IMR-90 (cell line): ENCODE data around the gene LYZ. TPM values are rescaled to one million over a fixed set of nuclear protein-coding genes. Genes with fewer than 3 reads are reported as not detected.

ENCODE experiments used
- ATAC-seq: fragments of 200-7000 bp; cut with Tn5 transposase; 2 replicates; pipeline ENCODE4 v1.9.1; 2020; ENCODE audit warnings: low read depth, mild to moderate bottlenecking, moderate library complexity
- BruUV-seq: library from RNA; stranded (reverse); fragments of 400-500 nt; replicated peaks from 2 replicates; lab custom pipeline; 2021; lab: Mats Ljungman, UMichigan
- CTCF ChIA-PET: fragments of 300-600 bp; formaldehyde crosslinking; extraction: SDS; loops from one replicate; lab custom pipeline; 2021; ENCODE audit warnings: antibody characterized with exemption; lab: Yijun Ruan, JAX
- POLR2A ChIA-PET: fragments of 300-600 bp; sonication (Branson Sonifier 250); formaldehyde crosslinking; loops from one replicate; lab custom pipeline; 2022; ENCODE audit warnings: antibody characterized with exemption; ENCODE audit not compliant: unreplicated experiment; lab: Charles Lee
- DNase-seq: peaks from one replicate; pipeline ENCODE4 v3.0.0; 2013
- H2AFZ ChIP-seq: replicated peaks from 2 replicates; pipeline ENCODE3; 2013; ENCODE audit warnings: low read length, mild to moderate bottlenecking; ENCODE audit not compliant: poor library complexity
- H2AK5ac ChIP-seq: 2 replicates; pipeline ENCODE4 v1.6.1; 2013; ENCODE audit warnings: low read depth, low read length, inconsistent platforms
- H2AK9ac ChIP-seq: replicated peaks from 2 replicates; pipeline ENCODE3; 2013; ENCODE audit warnings: mild to moderate bottlenecking, low read depth, low read length, moderate library complexity; ENCODE audit not compliant: poor library complexity
- H2BK120ac ChIP-seq: 2 replicates; pipeline ENCODE4 v1.6.1; 2013; ENCODE audit warnings: low read depth, low read length, inconsistent platforms
- H2BK15ac ChIP-seq: 3 replicates; pipeline ENCODE4 v1.6.1; 2013; ENCODE audit warnings: low read depth, low read length, inconsistent platforms
- H2BK20ac ChIP-seq: 2 replicates; pipeline ENCODE4 v1.6.1; 2013; ENCODE audit warnings: low read depth, mild to moderate bottlenecking, inconsistent platforms, low read length, moderate library complexity
- H2BK5ac ChIP-seq: 2 replicates; pipeline ENCODE4 v1.6.1; 2013; ENCODE audit warnings: mild to moderate bottlenecking, low read depth, low read length, inconsistent platforms; ENCODE audit not compliant: poor library complexity, severe bottlenecking
- H3K14ac ChIP-seq: replicated peaks from 2 replicates; pipeline ENCODE4 v1.6.1; 2013; ENCODE audit warnings: low read depth, low read length, inconsistent platforms
- H3K18ac ChIP-seq: 2 replicates; pipeline ENCODE4 v1.6.1; 2013; ENCODE audit warnings: low read depth, low read length, control low read depth
- H3K23ac ChIP-seq: 2 replicates; pipeline ENCODE4 v1.6.1; 2013; ENCODE audit warnings: low read depth, low read length, inconsistent platforms
- H3K27ac ChIP-seq: 2 replicates; pipeline ENCODE4 v1.5.1; 2013; ENCODE audit warnings: mild to moderate bottlenecking, control low read depth, low read length; ENCODE audit not compliant: insufficient read depth
- H3K27me3 ChIP-seq: 2 replicates; pipeline ENCODE4 v1.6.1; 2013; ENCODE audit warnings: low read length; ENCODE audit not compliant: control insufficient read depth, insufficient read depth
- H3K36me3 ChIP-seq: 2 replicates; pipeline ENCODE4 v1.6.1; 2013; ENCODE audit warnings: low read length, mixed read lengths; ENCODE audit not compliant: control insufficient read depth, insufficient read depth
- H3K4ac ChIP-seq: 2 replicates; pipeline ENCODE4 v1.6.1; 2013; ENCODE audit warnings: low read depth, low read length, inconsistent platforms
- H3K4me1 ChIP-seq: 2 replicates; pipeline ENCODE4 v1.6.1; 2013; ENCODE audit warnings: low read length, mixed read lengths; ENCODE audit not compliant: control insufficient read depth, insufficient read depth
- H3K4me2 ChIP-seq: 2 replicates; pipeline ENCODE4 v1.6.1; 2013; ENCODE audit warnings: low read depth, mild to moderate bottlenecking, control low read depth, low read length, moderate library complexity
- H3K4me3 ChIP-seq: 2 replicates; pipeline ENCODE4 v1.5.1; 2013; ENCODE audit warnings: low read depth, mild to moderate bottlenecking, control low read depth, low read length, moderate library complexity; ENCODE audit not compliant: insufficient read depth
- H3K56ac ChIP-seq: 2 replicates; pipeline ENCODE4 v1.6.1; 2013; ENCODE audit warnings: low read length, inconsistent platforms; ENCODE audit not compliant: insufficient read depth; ENCODE audit errors: extremely low read depth
- H3K79me1 ChIP-seq, 2 experiments: 2 replicates each; pipeline ENCODE4 v1.6.1; 2013; ENCODE audit warnings: low read length in 2 of 2, inconsistent platforms in 1 of 2, low read depth in 1 of 2
- H3K9ac ChIP-seq: 2 replicates; pipeline ENCODE4 v1.6.1; 2013; ENCODE audit warnings: low read depth, low read length, control low read depth
- H3K9me1 ChIP-seq: 2 replicates; pipeline ENCODE4 v1.6.1; 2013; ENCODE audit warnings: low read length, inconsistent platforms; ENCODE audit not compliant: insufficient read depth
- H3K9me3 ChIP-seq: 2 replicates; pipeline ENCODE4 v1.6.1; 2013; ENCODE audit warnings: low read length; ENCODE audit not compliant: control insufficient read depth, insufficient read depth
- H4K20me1 ChIP-seq: 2 replicates; pipeline ENCODE4 v1.6.1; 2013; ENCODE audit warnings: low read length, inconsistent platforms; ENCODE audit not compliant: insufficient read depth
- H4K5ac ChIP-seq: 2 replicates; pipeline ENCODE4 v1.6.1; 2013; ENCODE audit warnings: mild to moderate bottlenecking, low read depth, low read length, control low read depth
- H4K8ac ChIP-seq, 2 experiments: 2 replicates each; pipeline ENCODE4 v1.6.1; 2013; ENCODE audit warnings: low read depth in 2 of 2, low read length in 2 of 2, control low read depth in 1 of 2, inconsistent platforms in 1 of 2
- H4K91ac ChIP-seq: 2 replicates; pipeline ENCODE4 v1.6.1; 2013; ENCODE audit warnings: low read depth, low read length, inconsistent platforms; ENCODE audit not compliant: insufficient read depth
- BHLHE40 ChIP-seq: fragments of 150-350 bp; IDR thresholded peaks from 2 replicates; pipeline ENCODE4 v1.6.1; 2016; ENCODE audit warnings: mild to moderate bottlenecking, low read depth, low read length
- CEBPB ChIP-seq: IDR thresholded peaks from 2 replicates; pipeline ENCODE4 v1.6.1; 2012; ENCODE audit warnings: low read depth, low read length, improper control_type of control experiment
- CHD1 ChIP-seq: IDR thresholded peaks from 2 replicates; pipeline ENCODE4 v1.6.1; 2012; ENCODE audit warnings: low read depth, low read length, improper control_type of control experiment
- FOS ChIP-seq: fragments of 150-350 bp; IDR thresholded peaks from 2 replicates; pipeline ENCODE4 v1.6.1; 2016; ENCODE audit warnings: low read depth, low read length
- MAFK ChIP-seq: IDR thresholded peaks from 2 replicates; pipeline ENCODE4 v1.6.1; 2012; ENCODE audit warnings: low read depth, low read length, improper control_type of control experiment
- MAZ ChIP-seq: IDR thresholded peaks from 2 replicates; pipeline ENCODE4 v1.6.1; 2012; ENCODE audit warnings: low read depth, mild to moderate bottlenecking, low read length, improper control_type of control experiment, moderate library complexity, borderline replicate concordance
- MXI1 ChIP-seq: IDR thresholded peaks from 2 replicates; pipeline ENCODE4 v1.6.1; 2012; ENCODE audit warnings: low read depth, mild to moderate bottlenecking, low read length, moderate library complexity, borderline replicate concordance
- NFE2L2 ChIP-seq: fragments of 150-350 bp; IDR thresholded peaks from 2 replicates; pipeline ENCODE4 v1.6.1; 2016; ENCODE audit warnings: low read depth, mild to moderate bottlenecking, low read length
- POLR2A ChIP-seq: IDR thresholded peaks from 2 replicates; pipeline ENCODE4 v1.6.1; 2012; ENCODE audit warnings: mild to moderate bottlenecking, low read depth, low read length
- RAD21 ChIP-seq: IDR thresholded peaks from 2 replicates; pipeline ENCODE4 v1.6.1; 2012; ENCODE audit warnings: low read length, improper control_type of control experiment
- RCOR1 ChIP-seq: IDR thresholded peaks from 2 replicates; pipeline ENCODE4 v1.6.1; 2012; ENCODE audit warnings: mild to moderate bottlenecking, low read length, improper control_type of control experiment; ENCODE audit not compliant: insufficient replicate concordance
- RFX5 ChIP-seq: IDR thresholded peaks from 2 replicates; pipeline ENCODE4 v1.8.0; 2012; ENCODE audit warnings: low read depth, mild to moderate bottlenecking, low read length, moderate library complexity
- SMC3 ChIP-seq: fragments of 150-350 bp; IDR thresholded peaks from 2 replicates; pipeline ENCODE4 v1.6.1; 2016; ENCODE audit warnings: low read depth, mild to moderate bottlenecking, antibody characterized with exemption, low read length, moderate library complexity
- WGBS, 2 experiments: methylation state at CpG; one replicate each; pipeline versions ENCODE4 v1.1.5 to v1.1.7; 2013; ENCODE audit warnings: missing lambda C conversion rate in 2 of 2; ENCODE audit not compliant: insufficient read length in 1 of 2; ENCODE audit errors: extremely low coverage in 2 of 2; 5-methylcytosine and 5-hydroxymethylcytosine counted together
- dilution Hi-C: fragments of 300-500 bp; cut with HindIII; formaldehyde crosslinking; loops from one replicate; pipeline ENCODE4 v1.14.3; 2018; ENCODE audit warnings: low sequenced_read_pairs; ENCODE audit not compliant: unreplicated experiment
- in situ Hi-C: fragments of 300-500 bp; cut with MboI; formaldehyde crosslinking; loops from 3 replicates; pipeline ENCODE4 v1.14.3; 2019; ENCODE audit warnings: low sequenced_read_pairs, inconsistent platforms, mixed read lengths
- intact Hi-C: fragments of 100-400 bp; cut with micrococcal nuclease; formaldehyde crosslinking; loops from 2 replicates; pipeline ENCODE4 v1.10.0; 2022
- polyA plus RNA-seq, 3 experiments: library from polyadenylated mRNA; depleted of rRNA; stranded (reverse); fragments of >200 nt; gene quantifications; 2 replicates each; pipeline ENCODE4 v1.2.3, GENCODE V29; 2012; ENCODE audit warnings: low replicate concordance in 1 of 3
- total RNA-seq: library from RNA; depleted of rRNA; stranded (reverse); fragments of >200 nt; gene quantifications from 2 replicates; pipeline ENCODE4 v1.2.3, GENCODE V29; 2012
- TF ChIP-seq, protein P1 (sequence below): conservative IDR thresholded peaks from 2 replicates; pipeline ENCODE4 v1.5.1; 2012; ENCODE audit warnings: mild to moderate bottlenecking, low read depth, low read length, improper control_type of control experiment
- TF ChIP-seq, protein P2 (sequence below): fragments of 150-350 bp; IDR thresholded peaks from 2 replicates; pipeline ENCODE4 v1.6.1; 2016; ENCODE audit warnings: low read depth, mild to moderate bottlenecking, low read length, moderate library complexity, borderline replicate concordance
- TF ChIP-seq, protein P3 (sequence below): fragments of 150-350 bp; IDR thresholded peaks from 2 replicates; pipeline ENCODE4 v1.6.1; 2017; ENCODE audit warnings: mild to moderate bottlenecking, antibody characterized with exemption, low read length, low read depth

The LYZ gene
- total and polyA plus RNA-seq, 2 of the 4 experiments (the other 2 are of a cell fraction) = not detected

DNA sequence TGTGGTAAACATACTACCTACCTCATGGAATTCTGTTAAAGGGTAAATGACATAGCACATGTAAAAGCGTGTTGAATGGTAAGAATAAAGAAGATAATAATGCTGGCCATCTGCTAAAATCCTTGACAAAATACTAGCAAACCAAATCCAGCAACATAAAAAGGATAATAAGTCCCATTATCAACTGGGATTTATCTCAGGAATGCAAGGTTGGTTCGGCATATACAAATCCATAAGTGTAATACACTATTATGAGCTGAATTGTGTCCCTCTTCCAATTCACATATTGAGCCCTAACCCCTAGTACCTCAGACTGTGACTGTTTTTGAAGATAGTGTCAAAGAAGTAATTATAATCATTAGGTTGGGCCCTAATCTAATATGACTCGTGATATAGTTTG is 48.8 kb downstream of the LYZ start:
- in situ Hi-C loops (no loop called here), dilution Hi-C loops (no loop called here), intact Hi-C loops (no loop called here)
- Histone ChIP-seq H4K91ac (no peak overlapping the region), H3K9me3 (no peaks in the 10 kb centered on the region), H3K4me2 (no peak overlapping the region), H2AFZ (no peak overlapping the region), H3K4me3 (no peak overlapping the region), H4K5ac (no peak overlapping the region), H3K18ac (no peak overlapping the region), H2BK120ac (no peak overlapping the region), H3K27ac (no peak overlapping the region), H3K9ac (no peak overlapping the region), H4K20me1 (no peaks in the 10 kb centered on the region), H3K4me1 (no peaks in the 10 kb centered on the region; the same call in 1 of the 2 replicates), H3K27me3 (no peaks in the 10 kb centered on the region), H2BK15ac (no peak overlapping the region), H2AK9ac (no peak overlapping the region), H2BK20ac (no peak overlapping the region), H3K9me1 (no peaks in the 10 kb centered on the region), H3K79me1 (no peaks in the 10 kb centered on the region; a peak in 1 of 4 replicates), H3K14ac (no peak overlapping the region), H4K8ac (no peak overlapping the region), H3K36me3 (no peaks in the 10 kb centered on the region), H2BK5ac (no peak overlapping the region), H3K56ac (no peak overlapping the region), H2AK5ac (no peak overlapping the region), H3K4ac (no peak overlapping the region), H3K23ac (no peak overlapping the region)
- no peak for DNase-seq
- no peak for TF ChIP-seq MXI1
- TF ChIP-seq, protein P1, sequence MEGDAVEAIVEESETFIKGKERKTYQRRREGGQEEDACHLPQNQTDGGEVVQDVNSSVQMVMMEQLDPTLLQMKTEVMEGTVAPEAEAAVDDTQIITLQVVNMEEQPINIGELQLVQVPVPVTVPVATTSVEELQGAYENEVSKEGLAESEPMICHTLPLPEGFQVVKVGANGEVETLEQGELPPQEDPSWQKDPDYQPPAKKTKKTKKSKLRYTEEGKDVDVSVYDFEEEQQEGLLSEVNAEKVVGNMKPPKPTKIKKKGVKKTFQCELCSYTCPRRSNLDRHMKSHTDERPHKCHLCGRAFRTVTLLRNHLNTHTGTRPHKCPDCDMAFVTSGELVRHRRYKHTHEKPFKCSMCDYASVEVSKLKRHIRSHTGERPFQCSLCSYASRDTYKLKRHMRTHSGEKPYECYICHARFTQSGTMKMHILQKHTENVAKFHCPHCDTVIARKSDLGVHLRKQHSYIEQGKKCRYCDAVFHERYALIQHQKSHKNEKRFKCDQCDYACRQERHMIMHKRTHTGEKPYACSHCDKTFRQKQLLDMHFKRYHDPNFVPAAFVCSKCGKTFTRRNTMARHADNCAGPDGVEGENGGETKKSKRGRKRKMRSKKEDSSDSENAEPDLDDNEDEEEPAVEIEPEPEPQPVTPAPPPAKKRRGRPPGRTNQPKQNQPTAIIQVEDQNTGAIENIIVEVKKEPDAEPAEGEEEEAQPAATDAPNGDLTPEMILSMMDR = no peak
- TF ChIP-seq, protein P2, sequence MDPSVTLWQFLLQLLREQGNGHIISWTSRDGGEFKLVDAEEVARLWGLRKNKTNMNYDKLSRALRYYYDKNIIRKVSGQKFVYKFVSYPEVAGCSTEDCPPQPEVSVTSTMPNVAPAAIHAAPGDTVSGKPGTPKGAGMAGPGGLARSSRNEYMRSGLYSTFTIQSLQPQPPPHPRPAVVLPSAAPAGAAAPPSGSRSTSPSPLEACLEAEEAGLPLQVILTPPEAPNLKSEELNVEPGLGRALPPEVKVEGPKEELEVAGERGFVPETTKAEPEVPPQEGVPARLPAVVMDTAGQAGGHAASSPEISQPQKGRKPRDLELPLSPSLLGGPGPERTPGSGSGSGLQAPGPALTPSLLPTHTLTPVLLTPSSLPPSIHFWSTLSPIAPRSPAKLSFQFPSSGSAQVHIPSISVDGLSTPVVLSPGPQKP = no peak
- no peak for TF ChIP-seq POLR2A
- TF ChIP-seq MAFK = no peak
- TF ChIP-seq CEBPB = no peak
- TF ChIP-seq MAZ = no peak
- no peak for TF ChIP-seq RCOR1
- no peak for TF ChIP-seq NFE2L2
- no peak for TF ChIP-seq FOS
- no peak for TF ChIP-seq RAD21
- no peak for TF ChIP-seq RFX5
- no peak for TF ChIP-seq BHLHE40
- TF ChIP-seq SMC3 = no peak
- TF ChIP-seq CHD1 = no peak
- TF ChIP-seq, protein P3, sequence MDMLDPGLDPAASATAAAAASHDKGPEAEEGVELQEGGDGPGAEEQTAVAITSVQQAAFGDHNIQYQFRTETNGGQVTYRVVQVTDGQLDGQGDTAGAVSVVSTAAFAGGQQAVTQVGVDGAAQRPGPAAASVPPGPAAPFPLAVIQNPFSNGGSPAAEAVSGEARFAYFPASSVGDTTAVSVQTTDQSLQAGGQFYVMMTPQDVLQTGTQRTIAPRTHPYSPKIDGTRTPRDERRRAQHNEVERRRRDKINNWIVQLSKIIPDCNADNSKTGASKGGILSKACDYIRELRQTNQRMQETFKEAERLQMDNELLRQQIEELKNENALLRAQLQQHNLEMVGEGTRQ = no peak
- ChIA-PET POLR2A (no interaction called here), CTCF (no interaction called here)
- no CpG with 5 or more reads among the region's 3 CpGs for WGBS, 2 experiments
- no TSS peak for BruUV-seq
- ATAC-seq = no peak
